ENCODE measurements around the gene SSBP4. TPM values are rescaled to one million over a fixed set of nuclear protein-coding genes. Genes with fewer than 3 reads are reported as not detected.
A peak's percentile ranks its signal among the peaks of the same experiment; 100 is the strongest.

Gene SSBP4
- total and polyA plus RNA-seq, 2 of the 4 experiments (the other 2 are of a cell fraction), result 14.9 to 39.7 TPM

DNA sequence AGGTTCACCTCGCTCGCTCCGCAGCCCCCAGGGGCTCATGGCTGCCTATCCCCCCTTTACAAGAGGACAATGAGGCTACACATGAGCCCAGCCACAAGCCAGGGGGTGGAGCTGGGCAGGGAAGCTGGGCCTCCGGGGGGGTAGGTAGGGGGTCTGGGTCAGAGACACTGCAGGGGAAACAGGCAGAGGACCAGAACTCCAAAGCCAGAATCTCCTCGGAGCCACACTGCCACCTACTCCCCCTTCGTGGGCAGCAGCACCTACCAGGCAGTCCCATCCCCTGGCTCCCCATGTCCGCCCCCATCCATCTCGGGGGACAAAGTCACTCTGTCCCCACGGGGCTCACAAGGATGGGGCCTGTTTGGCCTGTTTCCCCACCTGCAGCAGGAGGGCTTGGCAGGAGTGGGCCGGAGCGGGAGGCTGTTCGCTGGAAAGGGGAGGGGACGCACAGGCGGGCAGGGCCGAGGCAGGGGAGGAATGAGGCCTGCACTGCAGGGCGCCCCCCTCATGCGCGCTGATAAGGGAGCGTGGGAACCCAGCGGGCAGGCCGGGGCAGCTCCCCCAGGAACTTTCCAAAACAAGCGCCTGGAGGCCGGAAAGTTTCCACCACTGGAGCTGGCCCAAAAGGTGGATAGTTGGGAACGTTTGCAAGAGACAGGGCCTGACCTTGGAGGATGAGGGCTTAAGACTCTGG is 19.3 kb downstream of the SSBP4 start:
- Histone ChIP-seq H3K18ac (ENCODE audit: low read depth, low read length) (no peak overlapping the region), H2AFZ (replicated peaks; ENCODE audit: low read length, poor library complexity) (peak overlapping the region; percentile 86), H2AK5ac (ENCODE audit: low read depth, low read length) (peak overlapping the region; percentile 50; the same call in 1 of the 2 replicates), H4K5ac (ENCODE audit: low read depth, low read length) (no peak overlapping the region), H2BK15ac (ENCODE audit: low read depth, low read length) (no peak overlapping the region), H2BK120ac (ENCODE audit: low read depth, low read length) (no peak overlapping the region), H3K27ac (ENCODE audit: insufficient read depth, low read length) (no peak overlapping the region), H3K9me1 (ENCODE audit: insufficient read depth, low read length) (peaks cover 12% of the 10 kb centered on the region; the same call in 1 of the 2 replicates), H3K79me1 (ENCODE audit: low read depth in 1 of 2, low read length in 2 of 2) (peaks cover 7 to 27% of the 10 kb centered on the region in 2 experiments; a peak in 3 of 4 replicates), H4K8ac (ENCODE audit: low read depth in 2 of 2, low read length in 2 of 2) (peak overlapping the region in 1 of 2 experiments; percentile 65; a peak in 1 of 4 replicates), H3K23ac (ENCODE audit: low read depth, low read length) (no peak overlapping the region), H3K56ac (ENCODE audit: extremely low read depth, insufficient read depth, low read length) (no peak overlapping the region), H3K9ac (ENCODE audit: low read depth, low read length) (no peak overlapping the region), H3K36me3 (ENCODE audit: control insufficient read depth, insufficient read depth, low read length) (peaks cover 17% of the 10 kb centered on the region), H4K20me1 (ENCODE audit: insufficient read depth, low read length) (peaks cover 56% of the 10 kb centered on the region), H3K4ac (ENCODE audit: low read depth, low read length) (peak overlapping the region; percentile 65; the same call in 1 of the 2 replicates), H4K91ac (ENCODE audit: insufficient read depth, low read depth, low read length) (no peak overlapping the region), H3K27me3 (ENCODE audit: control insufficient read depth, insufficient read depth, low read length) (no peaks in the 10 kb centered on the region), H2AK9ac (replicated peaks; ENCODE audit: low read depth, low read length, poor library complexity) (peak overlapping the region; percentile 78), H3K4me2 (ENCODE audit: low read depth, low read length) (0 out of 2 replicates have a peak overlapping the region, but pooled peaks have one; percentile 41), H2BK20ac (ENCODE audit: low read depth, low read length) (no peak overlapping the region), H3K4me1 (ENCODE audit: control insufficient read depth, insufficient read depth, low read length) (peaks cover 22% of the 10 kb centered on the region; the same call in 1 of the 2 replicates), H3K4me3 (ENCODE audit: insufficient read depth, low read depth, low read length) (no peak overlapping the region; the same call in 1 of the 2 replicates), H2BK5ac (ENCODE audit: low read depth, low read length, poor library complexity, severe bottlenecking) (no peak overlapping the region), H3K14ac (replicated peaks; ENCODE audit: low read depth, low read length) (no peak overlapping the region), H3K9me3 (ENCODE audit: control insufficient read depth, insufficient read depth, low read length) (no peaks in the 10 kb centered on the region)
- WGBS, 2 experiments (ENCODE audit: extremely low coverage in 2 of 2, insufficient read length in 1 of 2), result 74% methylated on average over 9 of the region's 24 CpGs; no CpG with 5 or more reads in 1 of the 2 experiments
- TF ChIP-seq POLR2A (IDR thresholded peaks at IDR 0.05; ENCODE audit: low read depth, low read length) (no peak), MAZ (IDR thresholded peaks at IDR 0.05; ENCODE audit: borderline replicate concordance, low read depth, low read length) (0 out of 2 replicates have a peak, but pooled peaks have one; percentile 7), NFE2L2 (IDR thresholded peaks at IDR 0.05; ENCODE audit: low read depth, low read length) (no peak)
- in situ Hi-C loops (cut with MboI; ENCODE audit: low sequenced_read_pairs), result no loop called here
- ATAC-seq (ENCODE audit: low read depth) (no peak), DNase-seq (no peak)
- dilution Hi-C loops (cut with HindIII; ENCODE audit: low sequenced_read_pairs, unreplicated experiment), result no loop called here
- ChIA-PET POLR2A (ENCODE audit: unreplicated experiment) (no interaction called here), CTCF (no interaction called here)
- intact Hi-C loops (cut with micrococcal nuclease), result no loop called here
- no TSS peak for BruUV-seq (replicated peaks)
